Measurements from ENCODE around the gene SLC4A1. TPM values are rescaled to one million over a fixed set of nuclear protein-coding genes. Genes with fewer than 3 reads are reported as not detected.

Gene SLC4A1
- total RNA-seq, 1 experiment from 2014 or later: 0.22 TPM

DNA sequence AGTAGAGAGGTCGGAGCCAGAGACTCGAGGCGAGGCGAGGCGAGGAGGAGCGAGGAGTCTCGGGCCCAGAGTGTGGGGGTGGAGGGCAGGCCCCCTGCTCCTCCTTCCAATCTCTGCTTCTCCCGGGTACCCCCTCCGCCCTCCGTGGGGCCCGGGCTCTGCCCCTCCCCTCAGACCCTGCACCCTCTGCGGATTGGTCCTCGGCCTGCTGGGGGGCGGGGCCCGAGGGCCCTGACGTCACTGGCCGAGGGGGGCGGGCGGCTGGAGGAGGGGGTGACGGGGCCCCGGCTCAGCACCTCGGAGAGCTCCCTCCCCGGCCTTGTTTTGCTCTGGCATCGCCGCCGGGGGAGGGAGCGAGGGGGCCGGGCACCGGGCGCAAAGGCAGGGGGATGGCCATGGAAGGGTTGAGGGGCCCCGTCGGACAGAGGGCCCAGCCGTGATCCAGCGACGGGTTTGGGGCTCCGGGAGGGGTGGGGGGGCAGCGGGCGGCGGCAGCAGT, 40.4 kb upstream of the SLC4A1 start, which contains the start of gene RUNDC3A:
TSS of gene RUNDC3A (plus strand) at position 282 of the 499 bp plus-strand sequence. CDS start 232 bp downstream, outside the sequence.
- intact Hi-C loops (cut with micrococcal nuclease): loop anchor here (2.0 kb wide), 1 partner anchor 74 kb away; no protein-coding TSS in a partner anchor
- peaks cover 3 to 28% of the 10 kb centered on the region in 2 experiments; a peak in 3 of 4 replicates for H3K4me1 ChIP-seq (ENCODE audit: control insufficient read depth in 1 of 2, insufficient read depth in 2 of 2, low read length in 2 of 2)
- H3K36me3 ChIP-seq (ENCODE audit: control insufficient read depth in 1 of 2, insufficient read depth in 2 of 2, low read length in 2 of 2): no peaks in the 10 kb centered on the region
- CTCF ChIA-PET: interaction anchor here (1.0 kb wide), 2 partner anchors 10 to 11 kb away, joined by 3 read pairs; no protein-coding TSS in a partner anchor
- no peak within 1 kb of the TSS for H3K27ac ChIP-seq (ENCODE audit: low read depth, low read length)
- RAD21 ChIA-PET (ENCODE audit: low non-redundant PET in 1 of 2, low total read pairs in 2 of 2, uncharacterized antibody in 2 of 2, unreplicated experiment in 2 of 2): interaction anchor here in 1 of 2 experiments (0.6 kb wide), 1 partner anchor 84 kb away, joined by 4 read pairs; no protein-coding TSS in a partner anchor
- no peaks in the 10 kb centered on the region for H3K79me2 ChIP-seq (ENCODE audit: insufficient read depth, low read length)
- peak within 1 kb of the TSS; percentile 69 for H3K4me2 ChIP-seq (ENCODE audit: low read length)
- H3K9me2 ChIP-seq (ENCODE audit: insufficient read depth): no peaks in the 10 kb centered on the region
- H4K20me1 ChIP-seq (ENCODE audit: insufficient read depth): no peaks in the 10 kb centered on the region
- H3K9ac ChIP-seq (ENCODE audit: low read length): no peak within 1 kb of the TSS
- H3K9me3 ChIP-seq (ENCODE audit: control insufficient read depth in 1 of 2, insufficient read depth in 1 of 2, low read depth in 1 of 2, low read length in 2 of 2): no peaks in the 10 kb centered on the region
- H3K4me3 ChIP-seq (replicated peaks in 1 of 2; ENCODE audit: low read depth in 1 of 2, low read length in 2 of 2): peak within 1 kb of the TSS; percentile 28 to 34; a peak in 2 of 4 replicates
- no peak within 1 kb of the TSS for H2AFZ ChIP-seq (ENCODE audit: low read depth, low read length, poor library complexity, severe bottlenecking)
- DNase-seq (ENCODE audit: low read depth, low spot score) (peak; percentile 36), ATAC-seq (peak; percentile 94)
- BruUV-seq (replicated peaks): no TSS peak
- POLR2A ChIA-PET: no interaction called here
- H3K27me3 ChIP-seq (ENCODE audit: insufficient read depth, low read length): no peaks in the 10 kb centered on the region
- no peak for TF ChIP-seq EZH2 (IDR thresholded peaks at IDR 0.05)
- TF ChIP-seq, protein P1, sequence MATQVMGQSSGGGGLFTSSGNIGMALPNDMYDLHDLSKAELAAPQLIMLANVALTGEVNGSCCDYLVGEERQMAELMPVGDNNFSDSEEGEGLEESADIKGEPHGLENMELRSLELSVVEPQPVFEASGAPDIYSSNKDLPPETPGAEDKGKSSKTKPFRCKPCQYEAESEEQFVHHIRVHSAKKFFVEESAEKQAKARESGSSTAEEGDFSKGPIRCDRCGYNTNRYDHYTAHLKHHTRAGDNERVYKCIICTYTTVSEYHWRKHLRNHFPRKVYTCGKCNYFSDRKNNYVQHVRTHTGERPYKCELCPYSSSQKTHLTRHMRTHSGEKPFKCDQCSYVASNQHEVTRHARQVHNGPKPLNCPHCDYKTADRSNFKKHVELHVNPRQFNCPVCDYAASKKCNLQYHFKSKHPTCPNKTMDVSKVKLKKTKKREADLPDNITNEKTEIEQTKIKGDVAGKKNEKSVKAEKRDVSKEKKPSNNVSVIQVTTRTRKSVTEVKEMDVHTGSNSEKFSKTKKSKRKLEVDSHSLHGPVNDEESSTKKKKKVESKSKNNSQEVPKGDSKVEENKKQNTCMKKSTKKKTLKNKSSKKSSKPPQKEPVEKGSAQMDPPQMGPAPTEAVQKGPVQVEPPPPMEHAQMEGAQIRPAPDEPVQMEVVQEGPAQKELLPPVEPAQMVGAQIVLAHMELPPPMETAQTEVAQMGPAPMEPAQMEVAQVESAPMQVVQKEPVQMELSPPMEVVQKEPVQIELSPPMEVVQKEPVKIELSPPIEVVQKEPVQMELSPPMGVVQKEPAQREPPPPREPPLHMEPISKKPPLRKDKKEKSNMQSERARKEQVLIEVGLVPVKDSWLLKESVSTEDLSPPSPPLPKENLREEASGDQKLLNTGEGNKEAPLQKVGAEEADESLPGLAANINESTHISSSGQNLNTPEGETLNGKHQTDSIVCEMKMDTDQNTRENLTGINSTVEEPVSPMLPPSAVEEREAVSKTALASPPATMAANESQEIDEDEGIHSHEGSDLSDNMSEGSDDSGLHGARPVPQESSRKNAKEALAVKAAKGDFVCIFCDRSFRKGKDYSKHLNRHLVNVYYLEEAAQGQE (IDR thresholded peaks at IDR 0.05; ENCODE audit: low read depth): peak; percentile 86
